ENCODE measurements around the gene CLEC10A.

The CLEC10A gene

GRCh38 chr17:7098802-7099459 lies 18.9 kb upstream of the CLEC10A start:
- H3K9me2 ChIP-seq (replicated peaks; ENCODE audit: insufficient read depth, low read length), result no peaks in the 10 kb centered on the region
- 0 out of 2 replicates have a peak, but pooled peaks cover 2% of the 10 kb centered on the region for H3K27me3 ChIP-seq (ENCODE audit: low read length)

GRCh38 chr17:7097940-7098339 lies 17.9 kb upstream of the CLEC10A start:
- Histone ChIP-seq H3K27me3 (ENCODE audit: low read length) (0 out of 2 replicates have a peak, but pooled peaks cover 2% of the 10 kb centered on the region), H3K9me2 (replicated peaks; ENCODE audit: insufficient read depth, low read length) (no peaks in the 10 kb centered on the region), H3K36me3 (ENCODE audit: low read length) (no peaks in the 10 kb centered on the region), H3K27ac (ENCODE audit: low read depth, low read length) (no peak overlapping the region), H3K4me2 (ENCODE audit: low read depth, low read length, poor library complexity, severe bottlenecking) (no peak overlapping the region), H4K20me1 (ENCODE audit: low read depth, low read length) (no peaks in the 10 kb centered on the region), H3K9me3 (ENCODE audit: insufficient read depth, low read length) (no peaks in the 10 kb centered on the region), H2AFZ (ENCODE audit: low read depth, low read length, severe bottlenecking) (no peak overlapping the region), H3K79me2 (ENCODE audit: insufficient read depth, low read length) (no peaks in the 10 kb centered on the region), H3F3A (ENCODE audit: insufficient read depth) (no peaks in the 10 kb centered on the region), H3K9ac (ENCODE audit: low read length) (no peak overlapping the region), H3K4me3 (ENCODE audit: insufficient read depth, low read length, poor library complexity, severe bottlenecking) (no peak overlapping the region)
- TF ChIP-seq EZH2phosphoT487 (conservative IDR thresholded peaks at IDR 0.05; ENCODE audit: low read length), result no peak
- no peak for TF ChIP-seq CTCF (IDR thresholded peaks at IDR 0.05; ENCODE audit: insufficient read depth, low read length, poor library complexity, severe bottlenecking)

More at GRCh38 chr17:7098802-7099459, 18.9 kb upstream of the CLEC10A start:
- Histone ChIP-seq H2AFZ (ENCODE audit: low read depth, low read length, severe bottlenecking) (no peak overlapping the region), H3K36me3 (ENCODE audit: low read length) (no peaks in the 10 kb centered on the region), H3K79me2 (ENCODE audit: insufficient read depth, low read length) (no peaks in the 10 kb centered on the region), H3K27ac (ENCODE audit: low read depth, low read length) (no peak overlapping the region), H3F3A (ENCODE audit: insufficient read depth) (no peaks in the 10 kb centered on the region), H3K4me2 (ENCODE audit: low read depth, low read length, poor library complexity, severe bottlenecking) (no peak overlapping the region), H4K20me1 (ENCODE audit: low read depth, low read length) (no peaks in the 10 kb centered on the region), H3K9ac (ENCODE audit: low read length) (no peak overlapping the region), H3K9me3 (ENCODE audit: insufficient read depth, low read length) (no peaks in the 10 kb centered on the region), H3K4me3 (ENCODE audit: insufficient read depth, low read length, poor library complexity, severe bottlenecking) (no peak overlapping the region)
- TF ChIP-seq EZH2phosphoT487 (conservative IDR thresholded peaks at IDR 0.05; ENCODE audit: low read length) (no peak), CTCF (IDR thresholded peaks at IDR 0.05; ENCODE audit: insufficient read depth, low read length, poor library complexity, severe bottlenecking) (no peak)

GRCh38 chr17:7095625-7096024 lies 15.6 kb upstream of the CLEC10A start:
- H2AFZ ChIP-seq (ENCODE audit: low read depth, low read length, severe bottlenecking), result no peak overlapping the region
- H3K27me3 ChIP-seq (ENCODE audit: low read length), result 0 out of 2 replicates have a peak, but pooled peaks cover 2% of the 10 kb centered on the region
- H3K9me2 ChIP-seq (replicated peaks; ENCODE audit: insufficient read depth, low read length), result no peaks in the 10 kb centered on the region
- no peak overlapping the region for H3K4me3 ChIP-seq (ENCODE audit: insufficient read depth, low read length, poor library complexity, severe bottlenecking)
- H3K79me2 ChIP-seq (ENCODE audit: insufficient read depth, low read length), result no peaks in the 10 kb centered on the region
- TF ChIP-seq CTCF (IDR thresholded peaks at IDR 0.05; ENCODE audit: insufficient read depth, low read length, poor library complexity, severe bottlenecking) (no peak), EZH2phosphoT487 (conservative IDR thresholded peaks at IDR 0.05; ENCODE audit: low read length) (no peak)
- no peak overlapping the region for H3K27ac ChIP-seq (ENCODE audit: low read depth, low read length)
- no peaks in the 10 kb centered on the region for H3K36me3 ChIP-seq (ENCODE audit: low read length)
- H3F3A ChIP-seq (ENCODE audit: insufficient read depth), result no peaks in the 10 kb centered on the region
- H4K20me1 ChIP-seq (ENCODE audit: low read depth, low read length), result no peaks in the 10 kb centered on the region
- no peaks in the 10 kb centered on the region for H3K9me3 ChIP-seq (ENCODE audit: insufficient read depth, low read length)
- H3K9ac ChIP-seq (ENCODE audit: low read length), result no peak overlapping the region
- no peak overlapping the region for H3K4me2 ChIP-seq (ENCODE audit: low read depth, low read length, poor library complexity, severe bottlenecking)
